IMR-90 (cell line): ENCODE data around the gene BCAT1. TPM values are rescaled to one million over a fixed set of nuclear protein-coding genes. Genes with fewer than 3 reads are reported as not detected.

Source experiments
- ATAC-seq: fragments of 200-7000 bp; cut with Tn5 transposase; 2 replicates; pipeline ENCODE4 v1.9.1; 2020; ENCODE audit warnings: low read depth, mild to moderate bottlenecking, moderate library complexity
- BruUV-seq: library from RNA; stranded (reverse); fragments of 400-500 nt; replicated peaks from 2 replicates; lab custom pipeline; 2021; lab: Mats Ljungman, UMichigan
- CTCF ChIA-PET: fragments of 300-600 bp; formaldehyde crosslinking; extraction: SDS; loops from one replicate; lab custom pipeline; 2021; ENCODE audit warnings: antibody characterized with exemption; lab: Yijun Ruan, JAX
- POLR2A ChIA-PET: fragments of 300-600 bp; sonication (Branson Sonifier 250); formaldehyde crosslinking; loops from one replicate; lab custom pipeline; 2022; ENCODE audit warnings: antibody characterized with exemption; ENCODE audit not compliant: unreplicated experiment; lab: Charles Lee
- DNase-seq: peaks from one replicate; pipeline ENCODE4 v3.0.0; 2013
- H2AFZ ChIP-seq: replicated peaks from 2 replicates; pipeline ENCODE3; 2013; ENCODE audit warnings: low read length, mild to moderate bottlenecking; ENCODE audit not compliant: poor library complexity
- H2AK5ac ChIP-seq: 2 replicates; pipeline ENCODE4 v1.6.1; 2013; ENCODE audit warnings: low read depth, low read length, inconsistent platforms
- H2AK9ac ChIP-seq: replicated peaks from 2 replicates; pipeline ENCODE3; 2013; ENCODE audit warnings: mild to moderate bottlenecking, low read depth, low read length, moderate library complexity; ENCODE audit not compliant: poor library complexity
- H2BK120ac ChIP-seq: 2 replicates; pipeline ENCODE4 v1.6.1; 2013; ENCODE audit warnings: low read depth, low read length, inconsistent platforms
- H2BK15ac ChIP-seq: 3 replicates; pipeline ENCODE4 v1.6.1; 2013; ENCODE audit warnings: low read depth, low read length, inconsistent platforms
- H2BK20ac ChIP-seq: 2 replicates; pipeline ENCODE4 v1.6.1; 2013; ENCODE audit warnings: low read depth, mild to moderate bottlenecking, inconsistent platforms, low read length, moderate library complexity
- H2BK5ac ChIP-seq: 2 replicates; pipeline ENCODE4 v1.6.1; 2013; ENCODE audit warnings: mild to moderate bottlenecking, low read depth, low read length, inconsistent platforms; ENCODE audit not compliant: poor library complexity, severe bottlenecking
- H3K14ac ChIP-seq: replicated peaks from 2 replicates; pipeline ENCODE4 v1.6.1; 2013; ENCODE audit warnings: low read depth, low read length, inconsistent platforms
- H3K18ac ChIP-seq: 2 replicates; pipeline ENCODE4 v1.6.1; 2013; ENCODE audit warnings: low read depth, low read length, control low read depth
- H3K23ac ChIP-seq: 2 replicates; pipeline ENCODE4 v1.6.1; 2013; ENCODE audit warnings: low read depth, low read length, inconsistent platforms
- H3K27ac ChIP-seq: 2 replicates; pipeline ENCODE4 v1.5.1; 2013; ENCODE audit warnings: mild to moderate bottlenecking, control low read depth, low read length; ENCODE audit not compliant: insufficient read depth
- H3K27me3 ChIP-seq: 2 replicates; pipeline ENCODE4 v1.6.1; 2013; ENCODE audit warnings: low read length; ENCODE audit not compliant: control insufficient read depth, insufficient read depth
- H3K36me3 ChIP-seq: 2 replicates; pipeline ENCODE4 v1.6.1; 2013; ENCODE audit warnings: low read length, mixed read lengths; ENCODE audit not compliant: control insufficient read depth, insufficient read depth
- H3K4ac ChIP-seq: 2 replicates; pipeline ENCODE4 v1.6.1; 2013; ENCODE audit warnings: low read depth, low read length, inconsistent platforms
- H3K4me1 ChIP-seq: 2 replicates; pipeline ENCODE4 v1.6.1; 2013; ENCODE audit warnings: low read length, mixed read lengths; ENCODE audit not compliant: control insufficient read depth, insufficient read depth
- H3K4me2 ChIP-seq: 2 replicates; pipeline ENCODE4 v1.6.1; 2013; ENCODE audit warnings: low read depth, mild to moderate bottlenecking, control low read depth, low read length, moderate library complexity
- H3K4me3 ChIP-seq: 2 replicates; pipeline ENCODE4 v1.5.1; 2013; ENCODE audit warnings: low read depth, mild to moderate bottlenecking, control low read depth, low read length, moderate library complexity; ENCODE audit not compliant: insufficient read depth
- H3K56ac ChIP-seq: 2 replicates; pipeline ENCODE4 v1.6.1; 2013; ENCODE audit warnings: low read length, inconsistent platforms; ENCODE audit not compliant: insufficient read depth; ENCODE audit errors: extremely low read depth
- H3K79me1 ChIP-seq, 2 experiments: 2 replicates each; pipeline ENCODE4 v1.6.1; 2013; ENCODE audit warnings: low read length in 2 of 2, inconsistent platforms in 1 of 2, low read depth in 1 of 2
- H3K9ac ChIP-seq: 2 replicates; pipeline ENCODE4 v1.6.1; 2013; ENCODE audit warnings: low read depth, low read length, control low read depth
- H3K9me1 ChIP-seq: 2 replicates; pipeline ENCODE4 v1.6.1; 2013; ENCODE audit warnings: low read length, inconsistent platforms; ENCODE audit not compliant: insufficient read depth
- H3K9me3 ChIP-seq: 2 replicates; pipeline ENCODE4 v1.6.1; 2013; ENCODE audit warnings: low read length; ENCODE audit not compliant: control insufficient read depth, insufficient read depth
- H4K20me1 ChIP-seq: 2 replicates; pipeline ENCODE4 v1.6.1; 2013; ENCODE audit warnings: low read length, inconsistent platforms; ENCODE audit not compliant: insufficient read depth
- H4K5ac ChIP-seq: 2 replicates; pipeline ENCODE4 v1.6.1; 2013; ENCODE audit warnings: mild to moderate bottlenecking, low read depth, low read length, control low read depth
- H4K8ac ChIP-seq, 2 experiments: 2 replicates each; pipeline ENCODE4 v1.6.1; 2013; ENCODE audit warnings: low read depth in 2 of 2, low read length in 2 of 2, control low read depth in 1 of 2, inconsistent platforms in 1 of 2
- H4K91ac ChIP-seq: 2 replicates; pipeline ENCODE4 v1.6.1; 2013; ENCODE audit warnings: low read depth, low read length, inconsistent platforms; ENCODE audit not compliant: insufficient read depth
- CTCF ChIP-seq: conservative IDR thresholded peaks from 2 replicates; pipeline ENCODE4 v1.5.1; 2012; ENCODE audit warnings: mild to moderate bottlenecking, low read depth, low read length, improper control_type of control experiment
- NFE2L2 ChIP-seq: fragments of 150-350 bp; IDR thresholded peaks from 2 replicates; pipeline ENCODE4 v1.6.1; 2016; ENCODE audit warnings: low read depth, mild to moderate bottlenecking, low read length
- RAD21 ChIP-seq: IDR thresholded peaks from 2 replicates; pipeline ENCODE4 v1.6.1; 2012; ENCODE audit warnings: low read length, improper control_type of control experiment
- RCOR1 ChIP-seq: IDR thresholded peaks from 2 replicates; pipeline ENCODE4 v1.6.1; 2012; ENCODE audit warnings: mild to moderate bottlenecking, low read length, improper control_type of control experiment; ENCODE audit not compliant: insufficient replicate concordance
- USF2 ChIP-seq: fragments of 150-350 bp; IDR thresholded peaks from 2 replicates; pipeline ENCODE4 v1.6.1; 2017; ENCODE audit warnings: mild to moderate bottlenecking, antibody characterized with exemption, low read length, low read depth
- WGBS, 2 experiments: methylation state at CpG; one replicate each; pipeline versions ENCODE4 v1.1.5 to v1.1.7; 2013; ENCODE audit warnings: missing lambda C conversion rate in 2 of 2; ENCODE audit not compliant: insufficient read length in 1 of 2; ENCODE audit errors: extremely low coverage in 2 of 2; 5-methylcytosine and 5-hydroxymethylcytosine counted together
- dilution Hi-C: fragments of 300-500 bp; cut with HindIII; formaldehyde crosslinking; loops from one replicate; pipeline ENCODE4 v1.14.3; 2018; ENCODE audit warnings: low sequenced_read_pairs; ENCODE audit not compliant: unreplicated experiment
- in situ Hi-C: fragments of 300-500 bp; cut with MboI; formaldehyde crosslinking; loops from 3 replicates; pipeline ENCODE4 v1.14.3; 2019; ENCODE audit warnings: low sequenced_read_pairs, inconsistent platforms, mixed read lengths
- intact Hi-C: fragments of 100-400 bp; cut with micrococcal nuclease; formaldehyde crosslinking; loops from 2 replicates; pipeline ENCODE4 v1.10.0; 2022
- polyA plus RNA-seq, 3 experiments: library from polyadenylated mRNA; depleted of rRNA; stranded (reverse); fragments of >200 nt; gene quantifications; 2 replicates each; pipeline ENCODE4 v1.2.3, GENCODE V29; 2012; ENCODE audit warnings: low replicate concordance in 1 of 3
- total RNA-seq: library from RNA; depleted of rRNA; stranded (reverse); fragments of >200 nt; gene quantifications from 2 replicates; pipeline ENCODE4 v1.2.3, GENCODE V29; 2012

The BCAT1 gene
- total and polyA plus RNA-seq, 2 of the 4 experiments (the other 2 are of a cell fraction), result 30.4 to 683 TPM

GRCh38 chr12:24954261-24954660 lies 5.4 kb upstream of the BCAT1 start:
- intact Hi-C loops, result no loop called here
- no peak overlapping the region for H3K56ac ChIP-seq
- H3K14ac ChIP-seq, result no peak overlapping the region
- H2BK5ac ChIP-seq, result no peak overlapping the region
- no peak overlapping the region for H3K4me3 ChIP-seq
- dilution Hi-C loops, result no loop called here
- H3K9ac ChIP-seq, result no peak overlapping the region
- 73% methylated on average over 2 of the region's 3 CpGs; no CpG with 5 or more reads in 1 of the 2 experiments for WGBS, 2 experiments
- H3K36me3 ChIP-seq, result no peaks in the 10 kb centered on the region
- DNase-seq (no peak), ATAC-seq (no peak)
- no peak overlapping the region for H3K23ac ChIP-seq
- H3K4ac ChIP-seq, result no peak overlapping the region
- in situ Hi-C loops, result no loop called here
- H4K91ac ChIP-seq, result no peak overlapping the region
- H3K9me3 ChIP-seq, result no peaks in the 10 kb centered on the region
- H2BK120ac ChIP-seq, result no peak overlapping the region
- peaks cover 0 to 8% of the 10 kb centered on the region in 2 experiments; a peak in 2 of 4 replicates for H3K79me1 ChIP-seq
- no peaks in the 10 kb centered on the region for H4K20me1 ChIP-seq
- H3K27me3 ChIP-seq, result no peaks in the 10 kb centered on the region
- H2BK15ac ChIP-seq, result no peak overlapping the region
- H3K27ac ChIP-seq, result no peak overlapping the region
- no peak overlapping the region for H3K4me2 ChIP-seq
- no peak overlapping the region for H2AFZ ChIP-seq
- CTCF ChIA-PET, result no interaction called here
- TF ChIP-seq RAD21 (no peak), NFE2L2 (no peak), CTCF (no peak), USF2 (no peak), RCOR1 (no peak)
- no peak overlapping the region for H3K18ac ChIP-seq
- POLR2A ChIA-PET, result no interaction called here
- no peak overlapping the region for H2AK5ac ChIP-seq
- no peaks in the 10 kb centered on the region; the same call in 1 of the 2 replicates for H3K9me1 ChIP-seq
- H2BK20ac ChIP-seq, result no peak overlapping the region
- H3K4me1 ChIP-seq, result peaks cover 3% of the 10 kb centered on the region
- no peak overlapping the region for H4K8ac ChIP-seq
- no TSS peak for BruUV-seq
- H2AK9ac ChIP-seq, result no peak overlapping the region
- H4K5ac ChIP-seq, result no peak overlapping the region
